Cortex of kidney (tissue), 1 donor: ENCODE data around the gene LRCH4.
"Not testable (repeated sequence)": the region's sequence is repeated elsewhere in the genome, so short reads cannot be mapped to it uniquely, and the experiment has no call there.

Experiments
- DNase-seq: peaks from one replicate; lab custom pipeline; 2025; lab: John Stamatoyannopoulos, UW

Gene LRCH4

GRCh38 chr7:100544967-100545359 is 41.0 kb downstream of the LRCH4 start:
- no peak for DNase-seq

- DNase-seq, result no peak
These were observed 41.5 kb downstream of the LRCH4 start for GRCh38 chr7:100544386-100544785.

GRCh38 chr7:100543586-100543985 is 42.3 kb downstream of the LRCH4 start:
- no peak for DNase-seq

- DNase-seq, result not testable (repeated sequence)
These were observed 44.6 kb downstream of the LRCH4 start for GRCh38 chr7:100541309-100541708.

- DNase-seq, result no peak
These were observed 45.7 kb downstream of the LRCH4 start for GRCh38 chr7:100540073-100540723.

GRCh38 chr7:100539436-100540006 is 46.4 kb downstream of the LRCH4 start:
- no peak for DNase-seq

- peak; percentile 88 for DNase-seq
These were observed 47.1 kb downstream of the LRCH4 start, which contains the start of gene AGFG2 for GRCh38 chr7:100538654-100539435. Gene AGFG2, plus strand, starts transcription at chr7:100539203. Its CDS starts 144 bp downstream, at chr7:100539347.

- no peak for DNase-seq
These were observed 47.6 kb downstream of the LRCH4 start for GRCh38 chr7:100538348-100538653.

GRCh38 chr7:100536695-100537094 is 49.2 kb downstream of the LRCH4 start:
- DNase-seq, result not testable (repeated sequence)

- DNase-seq, result not testable (repeated sequence)
These were observed 49.9 kb downstream of the LRCH4 start for GRCh38 chr7:100535982-100536381.

- DNase-seq, result no peak
These were observed 53.5 kb downstream of the LRCH4 start for GRCh38 chr7:100532165-100533022.

- DNase-seq, result not testable (repeated sequence)
These were observed 57.6 kb downstream of the LRCH4 start for GRCh38 chr7:100528108-100528866.
